ENCODE results near the gene SEPSECS. TPM values are rescaled to one million over a fixed set of nuclear protein-coding genes. Genes with fewer than 3 reads are reported as not detected.

The SEPSECS gene
- total RNA-seq, 1 experiment from 2014 or later, result 3.1 TPM

- CTCF ChIA-PET, result no interaction called here
- no peaks in the 10 kb centered on the region for H3K9me2 ChIP-seq (replicated peaks; ENCODE audit: low read length)
- no peak for TF ChIP-seq EZH2 (IDR thresholded peaks at IDR 0.05; ENCODE audit: low read length, unreplicated experiment)
- TF ChIP-seq EZH2phosphoT487 (IDR thresholded peaks at IDR 0.05; ENCODE audit: borderline replicate concordance, low read length), result no peak
- no peaks in the 10 kb centered on the region for H3F3A ChIP-seq (ENCODE audit: low read length, unreplicated experiment)
- no TSS peak for BruUV-seq (replicated peaks)
- intact Hi-C loops (cut with micrococcal nuclease), result no loop called here
- H3K36me3 ChIP-seq (ENCODE audit: low read depth, low read length), result no peaks in the 10 kb centered on the region
- no peak overlapping the region for H3K4me3 ChIP-seq (ENCODE audit: low read length)
- ATAC-seq, result no peak
- no peak overlapping the region for H3K9ac ChIP-seq (ENCODE audit: low read length)
- no peaks in the 10 kb centered on the region for H3K27me3 ChIP-seq (ENCODE audit: low read length)
- no peaks in the 10 kb centered on the region for H4K20me1 ChIP-seq (ENCODE audit: low read length)
- no peak overlapping the region for H3K4me2 ChIP-seq (ENCODE audit: low read length)
- no peaks in the 10 kb centered on the region for H3K9me3 ChIP-seq (ENCODE audit: low read length)
- DNase-seq, result no peak
- no peaks in the 10 kb centered on the region for H3K79me2 ChIP-seq (ENCODE audit: low read length)
- no peak overlapping the region for H3K27ac ChIP-seq (ENCODE audit: low read length)
- H3K4me1 ChIP-seq (ENCODE audit: insufficient read depth, low read length), result no peaks in the 10 kb centered on the region
- H2AFZ ChIP-seq (ENCODE audit: low read length), result no peak overlapping the region
- POLR2A ChIA-PET (ENCODE audit: unreplicated experiment), result no interaction called here
Observed at GRCh38 chr4:25081866-25082471, 78.3 kb downstream of the SEPSECS start.

DNA sequence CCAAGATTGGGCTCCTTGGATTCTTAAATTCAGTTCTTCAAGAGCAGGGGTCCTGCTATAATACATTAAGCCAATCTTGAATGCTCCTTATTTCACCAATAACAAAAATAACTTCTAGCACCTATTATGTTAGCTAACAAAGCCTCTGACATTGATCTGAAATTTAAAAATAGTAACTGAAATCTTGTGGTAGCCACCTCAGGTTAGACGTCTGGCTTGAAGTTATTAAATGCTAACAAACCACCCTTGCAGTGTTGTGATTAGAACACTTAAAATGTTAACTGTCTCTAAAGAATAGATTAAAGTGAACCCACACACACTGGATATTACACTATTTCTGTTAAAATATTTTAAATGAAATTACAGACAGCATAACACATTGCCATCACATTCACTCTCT, 79.7 kb downstream of the SEPSECS start:
- no peaks in the 10 kb centered on the region for H3K9me3 ChIP-seq (ENCODE audit: low read length)
- no peak overlapping the region for H2AFZ ChIP-seq (ENCODE audit: low read length)
- no peaks in the 10 kb centered on the region for H3K27me3 ChIP-seq (ENCODE audit: low read length)
- no peaks in the 10 kb centered on the region for H4K20me1 ChIP-seq (ENCODE audit: low read length)
- TF ChIP-seq EZH2 (IDR thresholded peaks at IDR 0.05; ENCODE audit: low read length, unreplicated experiment), result no peak
- H3K79me2 ChIP-seq (ENCODE audit: low read length), result no peaks in the 10 kb centered on the region
- no peak overlapping the region for H3K4me2 ChIP-seq (ENCODE audit: low read length)
- no peaks in the 10 kb centered on the region for H3K9me2 ChIP-seq (replicated peaks; ENCODE audit: low read length)
- DNase-seq, result no peak
- no peak overlapping the region for H3K9ac ChIP-seq (ENCODE audit: low read length)
- no peaks in the 10 kb centered on the region for H3K4me1 ChIP-seq (ENCODE audit: insufficient read depth, low read length)
- H3K4me3 ChIP-seq (ENCODE audit: low read length), result no peak overlapping the region
- intact Hi-C loops (cut with micrococcal nuclease), result no loop called here
- H3K27ac ChIP-seq (ENCODE audit: low read length), result no peak overlapping the region
- ChIA-PET POLR2A (ENCODE audit: unreplicated experiment) (no interaction called here), CTCF (no interaction called here)
- no peaks in the 10 kb centered on the region for H3F3A ChIP-seq (ENCODE audit: low read length, unreplicated experiment)
- no peak for ATAC-seq
- BruUV-seq (replicated peaks), result no TSS peak
- H3K36me3 ChIP-seq (ENCODE audit: low read depth, low read length), result no peaks in the 10 kb centered on the region

DNA sequence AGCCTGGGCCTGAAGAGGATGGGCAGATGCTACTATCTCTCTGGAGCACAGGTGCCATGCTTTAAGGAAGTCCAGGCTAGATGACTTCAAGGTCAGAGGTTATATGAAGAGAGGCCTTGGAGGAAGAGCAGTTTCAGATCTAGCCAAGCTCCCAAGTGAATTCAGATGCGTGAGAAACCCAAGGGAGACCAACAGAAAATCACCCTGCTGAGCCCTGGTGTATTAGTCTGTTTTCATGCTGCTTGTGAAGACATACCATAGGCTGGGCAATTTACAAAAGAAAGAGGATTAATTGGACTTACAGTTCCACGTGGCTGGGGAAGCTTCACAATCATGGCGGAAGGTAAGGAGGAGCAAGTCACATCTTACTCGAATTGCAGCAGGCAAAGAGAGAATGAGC, 81.7 kb downstream of the SEPSECS start:
- no TSS peak for BruUV-seq (replicated peaks)
- no peak overlapping the region for H3K9ac ChIP-seq (ENCODE audit: low read length)
- no peaks in the 10 kb centered on the region for H3K9me3 ChIP-seq (ENCODE audit: low read length)
- no peak for ATAC-seq
- ChIA-PET CTCF (interaction anchor here (0.7 kb wide), 1 partner anchor 288 kb away, joined by 3 read pairs; no protein-coding TSS in a partner anchor), POLR2A (ENCODE audit: unreplicated experiment) (no interaction called here)
- no peak for DNase-seq
- no peaks in the 10 kb centered on the region for H3K27me3 ChIP-seq (ENCODE audit: low read length)
- intact Hi-C loops (cut with micrococcal nuclease), result no loop called here
- TF ChIP-seq EZH2phosphoT487 (IDR thresholded peaks at IDR 0.05; ENCODE audit: borderline replicate concordance, low read length), result no peak
- TF ChIP-seq, protein P1, sequence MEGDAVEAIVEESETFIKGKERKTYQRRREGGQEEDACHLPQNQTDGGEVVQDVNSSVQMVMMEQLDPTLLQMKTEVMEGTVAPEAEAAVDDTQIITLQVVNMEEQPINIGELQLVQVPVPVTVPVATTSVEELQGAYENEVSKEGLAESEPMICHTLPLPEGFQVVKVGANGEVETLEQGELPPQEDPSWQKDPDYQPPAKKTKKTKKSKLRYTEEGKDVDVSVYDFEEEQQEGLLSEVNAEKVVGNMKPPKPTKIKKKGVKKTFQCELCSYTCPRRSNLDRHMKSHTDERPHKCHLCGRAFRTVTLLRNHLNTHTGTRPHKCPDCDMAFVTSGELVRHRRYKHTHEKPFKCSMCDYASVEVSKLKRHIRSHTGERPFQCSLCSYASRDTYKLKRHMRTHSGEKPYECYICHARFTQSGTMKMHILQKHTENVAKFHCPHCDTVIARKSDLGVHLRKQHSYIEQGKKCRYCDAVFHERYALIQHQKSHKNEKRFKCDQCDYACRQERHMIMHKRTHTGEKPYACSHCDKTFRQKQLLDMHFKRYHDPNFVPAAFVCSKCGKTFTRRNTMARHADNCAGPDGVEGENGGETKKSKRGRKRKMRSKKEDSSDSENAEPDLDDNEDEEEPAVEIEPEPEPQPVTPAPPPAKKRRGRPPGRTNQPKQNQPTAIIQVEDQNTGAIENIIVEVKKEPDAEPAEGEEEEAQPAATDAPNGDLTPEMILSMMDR (conservative IDR thresholded peaks at IDR 0.05; ENCODE audit: low read depth, low read length), result no peak
- TF ChIP-seq EZH2 (IDR thresholded peaks at IDR 0.05; ENCODE audit: low read length, unreplicated experiment), result no peak
- no peaks in the 10 kb centered on the region for H3K9me2 ChIP-seq (replicated peaks; ENCODE audit: low read length)
- no peaks in the 10 kb centered on the region for H4K20me1 ChIP-seq (ENCODE audit: low read length)
- no peak overlapping the region for H3K4me2 ChIP-seq (ENCODE audit: low read length)
- no peak overlapping the region for H2AFZ ChIP-seq (ENCODE audit: low read length)
- H3K36me3 ChIP-seq (ENCODE audit: low read depth, low read length), result no peaks in the 10 kb centered on the region
- H3F3A ChIP-seq (ENCODE audit: low read length, unreplicated experiment), result no peaks in the 10 kb centered on the region
- no peaks in the 10 kb centered on the region for H3K79me2 ChIP-seq (ENCODE audit: low read length)
- no peak overlapping the region for H3K4me3 ChIP-seq (ENCODE audit: low read length)
- no peaks in the 10 kb centered on the region for H3K4me1 ChIP-seq (ENCODE audit: insufficient read depth, low read length)
- no peak overlapping the region for H3K27ac ChIP-seq (ENCODE audit: low read length)
